ENCODE measurements around the gene MTARC1. TPM values are rescaled to one million over a fixed set of nuclear protein-coding genes. Genes with fewer than 3 reads are reported as not detected.

Gene MTARC1
- total RNA-seq, 1 experiment from 2014 or later: 48.5 TPM

DNA sequence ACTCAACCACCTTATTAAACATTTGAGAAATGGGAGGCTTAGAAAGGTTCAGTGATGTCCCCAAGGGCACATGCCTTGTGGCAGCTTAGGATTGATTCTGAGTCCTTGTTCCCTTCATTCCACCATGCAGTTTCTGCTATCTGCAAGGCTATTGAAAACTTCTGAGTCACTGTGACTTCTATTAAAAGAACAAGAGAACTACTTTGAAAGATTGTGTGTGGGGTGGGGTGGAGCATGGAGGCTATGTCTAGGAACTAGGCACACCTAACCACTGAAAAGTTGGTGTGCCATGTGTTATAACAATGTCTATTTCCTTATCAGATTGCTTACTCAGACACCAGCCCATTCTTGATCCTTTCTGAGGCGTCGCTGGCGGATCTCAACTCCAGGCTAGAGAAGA, 10.8 kb downstream of the MTARC1 start:
- Histone ChIP-seq H3K9me3 (ENCODE audit: low read length) (no peaks in the 10 kb centered on the region), H4K20me1 (ENCODE audit: low read length) (no peaks in the 10 kb centered on the region), H3K36me3 (ENCODE audit: low read depth, low read length) (peaks cover 37% of the 10 kb centered on the region), H3K4me1 (ENCODE audit: insufficient read depth, low read length) (peaks cover 14% of the 10 kb centered on the region; the same call in 1 of the 2 replicates), H3K9me2 (replicated peaks; ENCODE audit: low read length) (no peaks in the 10 kb centered on the region), H2AFZ (ENCODE audit: low read length) (no peak overlapping the region), H3K79me2 (ENCODE audit: low read length) (no peaks in the 10 kb centered on the region), H3K27me3 (ENCODE audit: low read length) (no peaks in the 10 kb centered on the region), H3K4me2 (ENCODE audit: low read length) (no peak overlapping the region), H3K9ac (ENCODE audit: low read length) (no peak overlapping the region), H3F3A (ENCODE audit: low read length, unreplicated experiment) (no peaks in the 10 kb centered on the region), H3K27ac (ENCODE audit: low read length) (0 out of 2 replicates have a peak overlapping the region, but pooled peaks have one; percentile 2), H3K4me3 (ENCODE audit: low read length) (no peak overlapping the region)
- ATAC-seq (peak; percentile 16; the same call in 1 of the 2 replicates), DNase-seq (peak; percentile 25)
- BruUV-seq (replicated peaks): no TSS peak
- intact Hi-C loops (cut with micrococcal nuclease): no loop called here
- TF ChIP-seq EZH2 (IDR thresholded peaks at IDR 0.05; ENCODE audit: low read length, unreplicated experiment) (no peak), EZH2phosphoT487 (IDR thresholded peaks at IDR 0.05; ENCODE audit: borderline replicate concordance, low read length) (no peak)
- TF ChIP-seq, protein P1, sequence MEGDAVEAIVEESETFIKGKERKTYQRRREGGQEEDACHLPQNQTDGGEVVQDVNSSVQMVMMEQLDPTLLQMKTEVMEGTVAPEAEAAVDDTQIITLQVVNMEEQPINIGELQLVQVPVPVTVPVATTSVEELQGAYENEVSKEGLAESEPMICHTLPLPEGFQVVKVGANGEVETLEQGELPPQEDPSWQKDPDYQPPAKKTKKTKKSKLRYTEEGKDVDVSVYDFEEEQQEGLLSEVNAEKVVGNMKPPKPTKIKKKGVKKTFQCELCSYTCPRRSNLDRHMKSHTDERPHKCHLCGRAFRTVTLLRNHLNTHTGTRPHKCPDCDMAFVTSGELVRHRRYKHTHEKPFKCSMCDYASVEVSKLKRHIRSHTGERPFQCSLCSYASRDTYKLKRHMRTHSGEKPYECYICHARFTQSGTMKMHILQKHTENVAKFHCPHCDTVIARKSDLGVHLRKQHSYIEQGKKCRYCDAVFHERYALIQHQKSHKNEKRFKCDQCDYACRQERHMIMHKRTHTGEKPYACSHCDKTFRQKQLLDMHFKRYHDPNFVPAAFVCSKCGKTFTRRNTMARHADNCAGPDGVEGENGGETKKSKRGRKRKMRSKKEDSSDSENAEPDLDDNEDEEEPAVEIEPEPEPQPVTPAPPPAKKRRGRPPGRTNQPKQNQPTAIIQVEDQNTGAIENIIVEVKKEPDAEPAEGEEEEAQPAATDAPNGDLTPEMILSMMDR (conservative IDR thresholded peaks at IDR 0.05; ENCODE audit: low read depth, low read length): no peak
- ChIA-PET CTCF (no interaction called here), POLR2A (ENCODE audit: unreplicated experiment) (no interaction called here)

DNA sequence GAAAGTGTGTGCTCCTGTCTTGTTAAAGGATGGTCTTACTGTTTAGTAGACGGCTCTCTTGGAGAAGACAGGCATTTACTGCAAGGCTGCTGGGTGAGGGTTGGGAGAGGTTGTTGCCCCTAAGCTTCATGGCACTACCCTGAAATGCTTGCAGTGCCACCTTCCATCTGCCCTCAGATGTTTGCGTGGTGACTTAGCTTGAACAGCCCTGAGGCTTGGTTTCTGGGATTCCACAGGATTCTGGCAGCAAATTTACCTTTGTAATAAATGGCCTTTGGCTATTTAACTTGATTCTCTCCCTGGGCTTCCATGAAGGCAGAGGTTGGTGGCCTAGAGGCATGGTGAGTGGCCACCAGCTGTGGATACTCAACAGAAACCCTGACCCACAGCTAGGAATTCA, 11.6 kb downstream of the MTARC1 start:
- no peaks in the 10 kb centered on the region for H3F3A ChIP-seq (ENCODE audit: low read length, unreplicated experiment)
- H3K4me1 ChIP-seq (ENCODE audit: insufficient read depth, low read length): peaks cover 14% of the 10 kb centered on the region; the same call in 1 of the 2 replicates
- H3K27me3 ChIP-seq (ENCODE audit: low read length): no peaks in the 10 kb centered on the region
- H2AFZ ChIP-seq (ENCODE audit: low read length): no peak overlapping the region
- H3K79me2 ChIP-seq (ENCODE audit: low read length): no peaks in the 10 kb centered on the region
- POLR2A ChIA-PET (ENCODE audit: unreplicated experiment): no interaction called here
- H3K4me2 ChIP-seq (ENCODE audit: low read length): no peak overlapping the region
- DNase-seq: peak; percentile 72
- H3K9ac ChIP-seq (ENCODE audit: low read length): no peak overlapping the region
- H3K36me3 ChIP-seq (ENCODE audit: low read depth, low read length): peaks cover 34% of the 10 kb centered on the region
- intact Hi-C loops (cut with micrococcal nuclease): no loop called here
- H3K4me3 ChIP-seq (ENCODE audit: low read length): no peak overlapping the region
- TF ChIP-seq, protein P1 (conservative IDR thresholded peaks at IDR 0.05; ENCODE audit: low read depth, low read length): no peak
- TF ChIP-seq EZH2phosphoT487 (IDR thresholded peaks at IDR 0.05; ENCODE audit: borderline replicate concordance, low read length) (no peak), EZH2 (IDR thresholded peaks at IDR 0.05; ENCODE audit: low read length, unreplicated experiment) (no peak)
- BruUV-seq (replicated peaks): no TSS peak
- no peak overlapping the region for H3K27ac ChIP-seq (ENCODE audit: low read length)
- ATAC-seq: peak; percentile 51
- no peaks in the 10 kb centered on the region for H4K20me1 ChIP-seq (ENCODE audit: low read length)
- CTCF ChIA-PET: no interaction called here
- H3K9me2 ChIP-seq (replicated peaks; ENCODE audit: low read length): no peaks in the 10 kb centered on the region
- no peaks in the 10 kb centered on the region for H3K9me3 ChIP-seq (ENCODE audit: low read length)

DNA sequence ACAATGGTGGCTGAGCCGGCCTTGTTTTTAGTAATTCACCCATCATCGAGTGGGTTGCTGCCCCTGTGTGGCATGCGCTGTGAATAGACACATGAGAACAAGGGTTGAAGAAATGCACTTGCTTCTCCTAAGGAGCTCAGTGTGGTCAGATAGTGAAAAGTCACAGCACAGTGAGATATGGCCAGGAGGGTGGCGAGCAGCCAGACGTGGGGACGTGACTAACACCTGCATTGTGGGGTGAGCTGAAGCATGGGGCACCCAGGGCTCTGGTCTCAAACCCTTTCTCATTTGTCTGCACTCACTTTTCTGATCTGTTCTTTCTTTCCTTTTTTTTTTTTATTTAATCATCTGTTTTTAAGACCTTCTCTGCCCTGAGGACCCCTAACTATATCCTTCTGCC, 13.5 kb downstream of the MTARC1 start:
- no peaks in the 10 kb centered on the region for H3K9me2 ChIP-seq (replicated peaks; ENCODE audit: low read length)
- no peak for ATAC-seq
- TF ChIP-seq, protein P1 (conservative IDR thresholded peaks at IDR 0.05; ENCODE audit: low read depth, low read length): no peak
- TF ChIP-seq EZH2phosphoT487 (IDR thresholded peaks at IDR 0.05; ENCODE audit: borderline replicate concordance, low read length) (no peak), EZH2 (IDR thresholded peaks at IDR 0.05; ENCODE audit: low read length, unreplicated experiment) (no peak)
- H3K79me2 ChIP-seq (ENCODE audit: low read length): no peaks in the 10 kb centered on the region
- H3K36me3 ChIP-seq (ENCODE audit: low read depth, low read length): peaks cover 36% of the 10 kb centered on the region
- DNase-seq: no peak
- intact Hi-C loops (cut with micrococcal nuclease): loop anchor here (5.0 kb wide), 2 partner anchors 503 to 518 kb away; no protein-coding TSS in a partner anchor
- H3K4me2 ChIP-seq (ENCODE audit: low read length): no peak overlapping the region
- H3K9ac ChIP-seq (ENCODE audit: low read length): no peak overlapping the region
- no peaks in the 10 kb centered on the region for H3K9me3 ChIP-seq (ENCODE audit: low read length)
- no peaks in the 10 kb centered on the region for H3K27me3 ChIP-seq (ENCODE audit: low read length)
- no peaks in the 10 kb centered on the region for H3F3A ChIP-seq (ENCODE audit: low read length, unreplicated experiment)
- no TSS peak for BruUV-seq (replicated peaks)
- CTCF ChIA-PET: interaction anchor here (1.1 kb wide), 1 partner anchor 14 kb away, joined by 3 read pairs; no protein-coding TSS in a partner anchor
- no peak overlapping the region for H2AFZ ChIP-seq (ENCODE audit: low read length)
- H4K20me1 ChIP-seq (ENCODE audit: low read length): no peaks in the 10 kb centered on the region
- peaks cover 14% of the 10 kb centered on the region; the same call in 1 of the 2 replicates for H3K4me1 ChIP-seq (ENCODE audit: insufficient read depth, low read length)
- POLR2A ChIA-PET (ENCODE audit: unreplicated experiment): no interaction called here
- no peak overlapping the region for H3K27ac ChIP-seq (ENCODE audit: low read length)
- no peak overlapping the region for H3K4me3 ChIP-seq (ENCODE audit: low read length)

Data from PC-3 (cell line).